CD14-positive monocyte (primary cell): ENCODE measurements around the gene ZCCHC17. TPM values are rescaled to one million over a fixed set of nuclear protein-coding genes. Genes with fewer than 3 reads are reported as not detected.

Experiments used
- DNase-seq, 3 donors: peaks; one replicate each; pipeline ENCODE4 v3.0.0-alpha.2; 2011 to 2022
- H2AFZ ChIP-seq: 2 replicates; pipeline ENCODE4 v1.6.0; 2012; ENCODE audit warnings: mild to moderate bottlenecking, low read depth, low read length, inconsistent platforms; ENCODE audit not compliant: insufficient read depth, poor library complexity, severe bottlenecking
- H3K27ac ChIP-seq, 2 donors: 1 replicate in 1 of 2; 2 replicates in 1 of 2; pipeline ENCODE4 v1.5.1; 2012 to 2013; ENCODE audit warnings: low read length in 2 of 2, control low read depth in 1 of 2, inconsistent platforms in 1 of 2, low read depth in 1 of 2, mild to moderate bottlenecking in 1 of 2
- H3K27me3 ChIP-seq, 2 donors: one replicate each; pipeline versions ENCODE4 v1.6.0 to v1.6.1; 2011 to 2013; ENCODE audit warnings: low read length in 2 of 2; ENCODE audit not compliant: control insufficient read depth in 2 of 2, insufficient read depth in 2 of 2
- H3K36me3 ChIP-seq, 2 donors: replicated peaks in 1 of 2; 1 replicate in 1 of 2; 2 replicates in 1 of 2; pipeline versions ENCODE4 v1.5.1 to v1.6.1; 2012 to 2013; ENCODE audit warnings: low read length in 2 of 2, control low read depth in 1 of 2, inconsistent platforms in 1 of 2, mild to moderate bottlenecking in 1 of 2; ENCODE audit not compliant: insufficient read depth in 2 of 2, control insufficient read depth in 1 of 2
- H3K4me1 ChIP-seq, 2 donors: 1 replicate in 1 of 2; 2 replicates in 1 of 2; pipeline versions ENCODE4 v1.5.1 to v1.6.1; 2012 to 2013; ENCODE audit warnings: low read length in 2 of 2, control low read depth in 1 of 2, inconsistent platforms in 1 of 2, mild to moderate bottlenecking in 1 of 2, moderate library complexity in 1 of 2; ENCODE audit not compliant: insufficient read depth in 2 of 2, control insufficient read depth in 1 of 2
- H3K4me2 ChIP-seq: replicated peaks from 2 replicates; pipeline ENCODE3; 2012; ENCODE audit warnings: low read length, moderate library complexity, mild to moderate bottlenecking; ENCODE audit not compliant: poor library complexity, severe bottlenecking; ENCODE audit errors: extremely low read depth
- H3K4me3 ChIP-seq, 3 experiments: fragments of 200-600 bp in 1 of 3; sonication (generic) in 1 of 3; replicated peaks in 1 of 3; 1 replicate in 2 of 3; 2 replicates in 1 of 3; pipeline ENCODE4 v1.5.1; 2011 to 2013; ENCODE audit warnings: low read length in 3 of 3, mild to moderate bottlenecking in 3 of 3, control low read depth in 2 of 3, low read depth in 2 of 3, inconsistent platforms in 1 of 3, moderate library complexity in 1 of 3
- H3K79me2 ChIP-seq: 2 replicates; pipeline ENCODE4 v1.6.0; 2012; ENCODE audit warnings: mild to moderate bottlenecking, control low read depth, inconsistent platforms, low read length, moderate library complexity; ENCODE audit not compliant: insufficient read depth
- H3K9ac ChIP-seq: 2 replicates; pipeline ENCODE4 v1.6.0; 2017; ENCODE audit warnings: low read length, mild to moderate bottlenecking; ENCODE audit not compliant: insufficient read depth, poor library complexity, severe bottlenecking
- H3K9me3 ChIP-seq, 2 donors: replicated peaks in 1 of 2; 1 replicate in 1 of 2; 2 replicates in 1 of 2; pipeline versions ENCODE4 v1.5.1 to v1.6.1; 2012 to 2013; ENCODE audit warnings: low read length in 2 of 2, control low read depth in 1 of 2; ENCODE audit not compliant: control insufficient read depth in 1 of 2, insufficient read depth in 1 of 2
- H4K20me1 ChIP-seq: 2 replicates; pipeline ENCODE4 v1.6.0; 2012; ENCODE audit warnings: mild to moderate bottlenecking, low read length, control low read depth, moderate library complexity; ENCODE audit not compliant: insufficient read depth
- H3K27ac Mint-ChIP-seq, 7 donors: one replicate each; pipeline ENCODE4 v1.8.0; 2020; ENCODE audit warnings: mild to moderate bottlenecking in 7 of 7, mixed read lengths in 7 of 7, moderate library complexity in 6 of 7, inconsistent platforms in 2 of 7
- H3K27me3 Mint-ChIP-seq, 3 donors: one replicate each; pipeline ENCODE4 v1.8.0; 2021 to 2022; ENCODE audit warnings: low read depth in 3 of 3, mild to moderate bottlenecking in 3 of 3, mixed read lengths in 3 of 3, moderate library complexity in 3 of 3, inconsistent platforms in 1 of 3
- H3K36me3 Mint-ChIP-seq, 2 donors: one replicate each; pipeline ENCODE4 v1.8.0; 2020; ENCODE audit warnings: mixed read lengths in 2 of 2, inconsistent platforms in 1 of 2, mild to moderate bottlenecking in 1 of 2
- H3K4me1 Mint-ChIP-seq: one replicate; pipeline ENCODE4 v1.8.0; 2020; ENCODE audit warnings: mild to moderate bottlenecking, mixed read lengths
- H3K4me3 Mint-ChIP-seq, 2 donors: one replicate each; pipeline ENCODE4 v1.8.0; 2020; ENCODE audit warnings: mild to moderate bottlenecking in 2 of 2, mixed read lengths in 2 of 2, moderate library complexity in 1 of 2
- H3K9me3 Mint-ChIP-seq, 7 donors: one replicate each; pipeline ENCODE4 v1.8.0; 2020 to 2022; ENCODE audit warnings: mixed read lengths in 7 of 7, mild to moderate bottlenecking in 6 of 7, moderate library complexity in 6 of 7, inconsistent platforms in 2 of 7
- CTCF ChIP-seq: fragments of 200-600 bp; IDR thresholded peaks from one replicate; pipeline ENCODE4 v1.8.0; 2022; ENCODE audit warnings: antibody characterized with exemption, mild to moderate bottlenecking
- WGBS: methylation state at CpG from one replicate; pipeline ENCODE4 v1.1.5; 2013; ENCODE audit warnings: missing lambda C conversion rate; ENCODE audit not compliant: insufficient coverage; 5-methylcytosine and 5-hydroxymethylcytosine counted together
- intact Hi-C, 2 donors: fragments of 100-400 bp; cut with micrococcal nuclease; formaldehyde crosslinking; loops; one replicate each; pipeline versions ENCODE4 v1.15.0 to v1.15.1; 2023
- polyA plus RNA-seq, 3 donors: library from polyadenylated mRNA; depleted of rRNA in 1 of 3; unstranded in 2 of 3; stranded (reverse) in 1 of 3; fragments of 300-500 nt in 2 of 3; fragments of >200 nt in 1 of 3; fragmentation: Illumina TruSeq in 2 of 3; gene quantifications; 1 replicate in 2 of 3; 2 replicates in 1 of 3; pipeline ENCODE4 v1.2.3, GENCODE V29; 2012 to 2021

Gene ZCCHC17
- polyA plus RNA-seq, 3 donors: 17.0 to 32.3 (median 29.3) TPM

GRCh38 chr1:31345635-31346034 is 48.8 kb downstream of the ZCCHC17 start:
- no CpG with 5 or more reads among the region's 2 CpGs for WGBS
- no peaks in the 10 kb centered on the region for H3K27me3 ChIP-seq
- no peaks in the 10 kb centered on the region for H3K4me1 Mint-ChIP-seq
- H3K4me3 Mint-ChIP-seq: no peak overlapping the region
- no peak overlapping the region for H3K4me3 ChIP-seq
- no peaks in the 10 kb centered on the region for H3K9me3 Mint-ChIP-seq
- no peak overlapping the region for H3K4me2 ChIP-seq
- H3K79me2 ChIP-seq: no peaks in the 10 kb centered on the region
- H3K9me3 ChIP-seq: no peaks in the 10 kb centered on the region
- H3K36me3 ChIP-seq: peaks cover 38 to 83% of the 10 kb centered on the region in 2 donors
- intact Hi-C loops: no loop called here
- H3K27me3 Mint-ChIP-seq: no peaks in the 10 kb centered on the region
- no peak for DNase-seq
- H3K27ac ChIP-seq: no peak overlapping the region
- H2AFZ ChIP-seq: no peak overlapping the region
- no peaks in the 10 kb centered on the region for H4K20me1 ChIP-seq
- H3K36me3 Mint-ChIP-seq: peaks cover 56 to 67% of the 10 kb centered on the region in 2 donors
- H3K9ac ChIP-seq: no peak overlapping the region
- no peak for TF ChIP-seq CTCF
- H3K27ac Mint-ChIP-seq: peak overlapping the region in 1 of 7 donors; percentile 26
- no peaks in the 10 kb centered on the region for H3K4me1 ChIP-seq

DNA sequence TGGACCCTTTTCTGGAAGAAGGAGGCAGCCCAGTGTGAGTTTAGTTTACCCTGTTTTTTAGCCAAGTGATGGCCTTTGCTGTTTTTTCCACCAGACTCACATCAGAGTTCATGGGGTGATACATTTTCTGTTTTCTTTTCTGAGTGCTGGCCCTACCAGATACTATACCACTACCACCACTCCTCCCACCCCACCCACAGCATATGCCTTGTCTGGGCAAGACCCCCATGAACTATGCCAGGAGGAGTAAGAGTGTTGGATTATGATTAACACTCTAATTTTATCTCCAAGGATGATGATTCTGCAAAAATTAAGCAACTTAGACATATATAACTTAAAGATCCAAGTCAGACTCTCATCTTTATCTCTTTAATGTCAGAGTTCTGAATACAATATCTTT is 50.0 kb downstream of the ZCCHC17 start:
- no peaks in the 10 kb centered on the region for H3K9me3 ChIP-seq
- Mint-ChIP-seq H3K27me3 (no peaks in the 10 kb centered on the region), H3K4me1 (no peaks in the 10 kb centered on the region), H3K9me3 (no peaks in the 10 kb centered on the region), H3K36me3 (peaks cover 64 to 76% of the 10 kb centered on the region in 2 donors), H3K4me3 (no peak overlapping the region), H3K27ac (peak overlapping the region in 1 of 7 donors; percentile 11)
- no peak overlapping the region for H3K4me2 ChIP-seq
- H3K27ac ChIP-seq: no peak overlapping the region
- no peaks in the 10 kb centered on the region for H4K20me1 ChIP-seq
- no peak overlapping the region for H2AFZ ChIP-seq
- H3K9ac ChIP-seq: no peak overlapping the region
- intact Hi-C loops: no loop called here
- H3K27me3 ChIP-seq: no peaks in the 10 kb centered on the region
- DNase-seq: no peak
- H3K36me3 ChIP-seq: peaks cover 45 to 83% of the 10 kb centered on the region in 2 donors
- no peak for TF ChIP-seq CTCF
- no peak overlapping the region for H3K4me3 ChIP-seq
- H3K79me2 ChIP-seq: no peaks in the 10 kb centered on the region
- no peaks in the 10 kb centered on the region for H3K4me1 ChIP-seq
